A549 (cell line): ENCODE data around the gene COMT.

Experiments used
- CBX2 ChIP-seq: fragments of 200-600 bp; sonication (generic); IDR thresholded peaks from 2 replicates; pipeline ENCODE4 v1.6.1; 2016; ENCODE audit warnings: low read depth, mild to moderate bottlenecking, borderline replicate concordance
- CEBPB ChIP-seq, 2 experiments: fragments of >200 bp in 1 of 2; sonication (Bioruptor Twin) in 1 of 2; formaldehyde crosslinking in 1 of 2; IDR thresholded peaks; 2 replicates each; pipeline ENCODE4 v1.6.1; 2012 to 2016
- GATA3 ChIP-seq: IDR thresholded peaks from 2 replicates; pipeline ENCODE4 v1.6.1; 2012; ENCODE audit warnings: borderline replicate concordance
- JUN ChIP-seq, 2 experiments: fragments of >200 bp; sonication (Bioruptor Twin); formaldehyde crosslinking; IDR thresholded peaks; 2 replicates in 1 of 2; 3 replicates in 1 of 2; pipeline ENCODE4 v1.6.1; 2016 to 2017
- KDM5A ChIP-seq: fragments of 200-600 bp; sonication (generic); IDR thresholded peaks from 2 replicates; pipeline ENCODE4 v1.6.1; 2016; ENCODE audit warnings: antibody characterized with exemption, mild to moderate bottlenecking
- POLR2A ChIP-seq: IDR thresholded peaks from 2 replicates; pipeline ENCODE4 v1.6.1; 2012; ENCODE audit warnings: mild to moderate bottlenecking, low read length
- RAD21 ChIP-seq, 2 experiments: fragments of >200 bp in 1 of 2; sonication (Bioruptor Twin) in 1 of 2; formaldehyde crosslinking in 1 of 2; IDR thresholded peaks in 1 of 2; conservative IDR thresholded peaks in 1 of 2; 2 replicates in 1 of 2; 3 replicates in 1 of 2; pipeline ENCODE4 v1.6.1; 2012 to 2018; ENCODE audit warnings: inconsistent platforms in 1 of 2
- RNF2 ChIP-seq: fragments of 200-600 bp; sonication (generic); IDR thresholded peaks from 2 replicates; pipeline ENCODE4 v1.6.1; 2016; ENCODE audit warnings: low read depth, mild to moderate bottlenecking, antibody characterized with exemption, moderate library complexity, borderline replicate concordance
- SREBF2 ChIP-seq: fragments of 450-650 bp; IDR thresholded peaks from 2 replicates; pipeline ENCODE4 v1.6.1; 2014; ENCODE audit warnings: mild to moderate bottlenecking, moderate library complexity
- TP53 ChIP-seq: fragments of 250-450 bp; sonication (Bioruptor Pico); IDR thresholded peaks from 2 replicates; pipeline ENCODE4 v1.5.0; 2021; ENCODE audit warnings: mild to moderate bottlenecking, moderate library complexity
- USF2 ChIP-seq: fragments of 450-650 bp; IDR thresholded peaks from 2 replicates; pipeline ENCODE4 v1.6.1; 2014; ENCODE audit warnings: antibody characterized with exemption
- TF ChIP-seq, protein P1 (sequence below): fragments of >200 bp; sonication (Bioruptor Twin); formaldehyde crosslinking; IDR thresholded peaks from 3 replicates; pipeline ENCODE4 v1.5.1; 2016
- TF ChIP-seq, protein P2 (sequence below): fragments of 150-350 bp; IDR thresholded peaks from 2 replicates; pipeline ENCODE4 v1.6.1; 2014; ENCODE audit warnings: low read depth, mild to moderate bottlenecking, low read length

DNA sequence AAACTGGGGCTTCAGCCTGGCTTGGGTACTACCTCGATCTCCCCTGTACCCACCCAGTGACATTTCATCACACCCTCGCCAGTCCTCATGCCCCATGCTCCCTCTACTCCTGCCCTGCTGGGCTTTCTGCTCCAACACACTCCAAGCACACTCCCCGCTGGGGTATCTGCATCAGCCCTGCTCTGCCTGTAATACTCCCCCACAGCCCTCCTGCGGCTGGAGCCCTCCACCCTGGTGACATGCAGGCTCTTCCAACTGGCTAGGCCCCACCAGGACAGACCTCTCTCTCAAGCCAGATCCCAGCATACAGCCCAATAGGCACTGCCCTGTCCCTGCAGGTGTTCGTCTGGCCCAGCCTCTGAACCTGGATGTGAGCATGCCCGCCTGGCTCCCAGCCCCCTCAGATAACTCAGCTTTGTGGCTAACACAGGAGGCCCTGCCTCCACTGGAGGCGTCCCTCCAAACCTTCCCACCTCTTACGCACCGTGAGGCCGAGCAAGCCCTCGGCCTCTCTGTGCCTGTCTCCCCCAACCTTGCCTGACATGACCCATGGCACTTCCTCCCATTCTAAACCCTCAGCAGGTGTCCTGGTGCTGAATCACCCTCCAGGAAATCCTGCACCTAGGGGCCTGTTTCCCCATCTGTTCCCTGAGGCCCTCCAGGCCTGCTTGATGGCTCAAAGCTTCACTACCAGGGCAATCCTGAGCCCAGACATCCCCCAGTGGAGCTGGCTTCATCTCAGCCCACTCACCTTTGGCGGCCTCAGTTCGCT is 33.5 kb downstream of the COMT start:
- TF ChIP-seq CEBPB (IDR thresholded peaks at IDR 0.05): no peak
- no peak for TF ChIP-seq TP53 (CRISPR knock-in tag)
- no peak for TF ChIP-seq POLR2A
- no peak for TF ChIP-seq CBX2
- TF ChIP-seq SREBF2: no peak
- TF ChIP-seq, protein P1, sequence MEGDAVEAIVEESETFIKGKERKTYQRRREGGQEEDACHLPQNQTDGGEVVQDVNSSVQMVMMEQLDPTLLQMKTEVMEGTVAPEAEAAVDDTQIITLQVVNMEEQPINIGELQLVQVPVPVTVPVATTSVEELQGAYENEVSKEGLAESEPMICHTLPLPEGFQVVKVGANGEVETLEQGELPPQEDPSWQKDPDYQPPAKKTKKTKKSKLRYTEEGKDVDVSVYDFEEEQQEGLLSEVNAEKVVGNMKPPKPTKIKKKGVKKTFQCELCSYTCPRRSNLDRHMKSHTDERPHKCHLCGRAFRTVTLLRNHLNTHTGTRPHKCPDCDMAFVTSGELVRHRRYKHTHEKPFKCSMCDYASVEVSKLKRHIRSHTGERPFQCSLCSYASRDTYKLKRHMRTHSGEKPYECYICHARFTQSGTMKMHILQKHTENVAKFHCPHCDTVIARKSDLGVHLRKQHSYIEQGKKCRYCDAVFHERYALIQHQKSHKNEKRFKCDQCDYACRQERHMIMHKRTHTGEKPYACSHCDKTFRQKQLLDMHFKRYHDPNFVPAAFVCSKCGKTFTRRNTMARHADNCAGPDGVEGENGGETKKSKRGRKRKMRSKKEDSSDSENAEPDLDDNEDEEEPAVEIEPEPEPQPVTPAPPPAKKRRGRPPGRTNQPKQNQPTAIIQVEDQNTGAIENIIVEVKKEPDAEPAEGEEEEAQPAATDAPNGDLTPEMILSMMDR: no peak
- TF ChIP-seq RNF2: no peak
- no peak for TF ChIP-seq RAD21 (conservative IDR thresholded peaks at IDR 0.05 in 1 of 2, IDR thresholded peaks at IDR 0.05 in 1 of 2)
- TF ChIP-seq JUN (IDR thresholded peaks at IDR 0.05): no peak
- TF ChIP-seq, protein P2, sequence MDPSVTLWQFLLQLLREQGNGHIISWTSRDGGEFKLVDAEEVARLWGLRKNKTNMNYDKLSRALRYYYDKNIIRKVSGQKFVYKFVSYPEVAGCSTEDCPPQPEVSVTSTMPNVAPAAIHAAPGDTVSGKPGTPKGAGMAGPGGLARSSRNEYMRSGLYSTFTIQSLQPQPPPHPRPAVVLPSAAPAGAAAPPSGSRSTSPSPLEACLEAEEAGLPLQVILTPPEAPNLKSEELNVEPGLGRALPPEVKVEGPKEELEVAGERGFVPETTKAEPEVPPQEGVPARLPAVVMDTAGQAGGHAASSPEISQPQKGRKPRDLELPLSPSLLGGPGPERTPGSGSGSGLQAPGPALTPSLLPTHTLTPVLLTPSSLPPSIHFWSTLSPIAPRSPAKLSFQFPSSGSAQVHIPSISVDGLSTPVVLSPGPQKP: no peak
- no peak for TF ChIP-seq GATA3
- no peak for TF ChIP-seq USF2
- TF ChIP-seq KDM5A: no peak
